IPS-18a (cell line): Measurements from ENCODE around the gene RAI1.

Experiments
- H3K27ac ChIP-seq: one replicate; pipeline ENCODE4 v1.5.1; 2013; ENCODE audit warnings: low read length
- H3K27me3 ChIP-seq: one replicate; pipeline ENCODE4 v1.6.1; 2013; ENCODE audit warnings: mild to moderate bottlenecking, low read length; ENCODE audit not compliant: control insufficient read depth, insufficient read depth
- H3K36me3 ChIP-seq: one replicate; pipeline ENCODE4 v1.6.1; 2013; ENCODE audit warnings: low read depth, low read length; ENCODE audit not compliant: control insufficient read depth
- H3K4me1 ChIP-seq: one replicate; pipeline ENCODE4 v1.6.1; 2013; ENCODE audit warnings: low read depth, low read length; ENCODE audit not compliant: control insufficient read depth
- H3K4me3 ChIP-seq: one replicate; pipeline ENCODE4 v1.5.1; 2013; ENCODE audit warnings: low read length
- H3K9ac ChIP-seq: one replicate; pipeline ENCODE4 v1.6.1; 2013; ENCODE audit warnings: mild to moderate bottlenecking, low read length, moderate library complexity
- H3K9me3 ChIP-seq: one replicate; pipeline ENCODE4 v1.6.1; 2013; ENCODE audit warnings: low read depth, low read length; ENCODE audit not compliant: control insufficient read depth

RAI1 gene

GRCh38 chr17:17845046-17845775 lies 164.0 kb downstream of the RAI1 start:
- no peak overlapping the region for H3K27ac ChIP-seq
- H3K4me3 ChIP-seq = no peak overlapping the region
- H3K27me3 ChIP-seq = no peaks in the 10 kb centered on the region
- H3K9me3 ChIP-seq = no peaks in the 10 kb centered on the region
- H3K9ac ChIP-seq = no peak overlapping the region
- H3K36me3 ChIP-seq = no peaks in the 10 kb centered on the region
- peaks cover 14% of the 10 kb centered on the region for H3K4me1 ChIP-seq

GRCh38 chr17:17846003-17846402 lies 164.7 kb downstream of the RAI1 start:
- no peak overlapping the region for H3K4me3 ChIP-seq
- no peaks in the 10 kb centered on the region for H3K9me3 ChIP-seq
- H3K27me3 ChIP-seq = no peaks in the 10 kb centered on the region
- peaks cover 14% of the 10 kb centered on the region for H3K4me1 ChIP-seq
- H3K9ac ChIP-seq = no peak overlapping the region
- H3K27ac ChIP-seq = no peak overlapping the region
- no peaks in the 10 kb centered on the region for H3K36me3 ChIP-seq

DNA sequence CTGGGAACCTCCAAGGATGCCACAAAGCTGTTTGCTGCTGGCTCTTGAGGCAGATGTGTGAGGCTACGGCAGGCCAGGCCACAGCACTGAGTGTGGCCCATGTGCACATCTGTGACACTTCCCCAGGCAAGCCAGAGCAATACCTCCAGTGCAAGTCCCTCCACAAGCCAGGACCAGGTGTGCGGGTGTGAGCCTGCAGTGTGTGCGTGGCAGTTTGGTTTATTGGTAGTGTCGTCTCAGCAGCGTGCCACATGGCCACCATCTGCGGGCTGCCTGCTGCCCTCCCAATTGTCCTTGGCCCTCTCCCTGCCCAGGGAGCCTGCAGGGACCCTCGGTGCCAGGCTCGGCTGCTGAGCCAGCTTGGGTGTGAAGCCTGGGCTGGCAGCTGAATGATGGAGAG lies 165.4 kb downstream of the RAI1 start:
- Histone ChIP-seq H3K27me3 (no peaks in the 10 kb centered on the region), H3K4me1 (peaks cover 14% of the 10 kb centered on the region), H3K9ac (no peak overlapping the region), H3K9me3 (no peaks in the 10 kb centered on the region), H3K36me3 (no peaks in the 10 kb centered on the region), H3K27ac (no peak overlapping the region), H3K4me3 (no peak overlapping the region)

GRCh38 chr17:17847118-17847689 lies 165.9 kb downstream of the RAI1 start:
- no peak overlapping the region for H3K9ac ChIP-seq
- H3K27me3 ChIP-seq = no peaks in the 10 kb centered on the region
- H3K9me3 ChIP-seq = no peaks in the 10 kb centered on the region
- no peak overlapping the region for H3K27ac ChIP-seq
- no peaks in the 10 kb centered on the region for H3K36me3 ChIP-seq
- H3K4me1 ChIP-seq = peaks cover 16% of the 10 kb centered on the region
- H3K4me3 ChIP-seq = no peak overlapping the region

- H3K9me3 ChIP-seq = no peaks in the 10 kb centered on the region
- no peaks in the 10 kb centered on the region for H3K36me3 ChIP-seq
- H3K4me1 ChIP-seq = peaks cover 16% of the 10 kb centered on the region
- H3K9ac ChIP-seq = no peak overlapping the region
- H3K27ac ChIP-seq = no peak overlapping the region
- no peak overlapping the region for H3K4me3 ChIP-seq
- no peaks in the 10 kb centered on the region for H3K27me3 ChIP-seq
Measured at GRCh38 chr17:17847726-17848125, 166.5 kb downstream of the RAI1 start.

DNA sequence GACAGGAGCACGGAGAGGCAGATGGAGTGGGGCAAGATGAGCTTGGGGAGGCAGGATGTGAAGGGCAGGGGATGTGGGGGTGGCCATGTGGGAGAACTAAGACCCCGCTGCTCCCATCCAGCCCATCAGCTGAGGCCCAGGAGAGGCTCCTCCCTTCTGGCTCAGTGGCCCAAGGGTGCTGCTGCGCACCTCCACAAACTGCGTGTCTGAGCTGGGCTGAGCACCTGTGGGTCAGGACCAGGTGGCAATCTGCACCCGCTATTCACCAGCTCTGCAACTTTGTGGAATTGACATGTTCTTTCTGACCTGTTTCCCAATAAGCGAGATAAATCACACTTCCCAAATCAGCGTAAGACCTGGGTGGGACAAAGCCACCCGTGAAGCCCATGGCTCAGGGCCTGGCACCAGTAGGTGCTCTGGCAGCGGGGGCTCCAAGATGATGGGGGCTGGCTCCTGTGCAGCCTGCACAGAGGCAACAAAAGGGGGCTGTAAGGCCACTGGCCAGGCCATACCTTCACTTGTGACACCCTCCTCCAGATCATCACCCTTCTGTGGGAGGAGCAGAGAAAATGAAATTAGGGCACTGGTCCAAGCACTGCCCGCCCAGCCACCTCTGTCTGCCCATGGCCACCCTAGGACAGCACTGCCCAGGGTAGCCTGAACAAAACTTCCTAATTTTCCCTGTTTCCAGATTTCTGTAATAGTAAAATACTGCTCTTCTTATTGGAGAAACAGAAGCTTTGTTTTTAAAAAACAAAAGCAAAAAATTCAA lies 167.2 kb downstream of the RAI1 start:
- no peak overlapping the region for H3K27ac ChIP-seq
- no peak overlapping the region for H3K9ac ChIP-seq
- no peak overlapping the region for H3K4me3 ChIP-seq
- no peaks in the 10 kb centered on the region for H3K27me3 ChIP-seq
- H3K4me1 ChIP-seq = peaks cover 16% of the 10 kb centered on the region
- no peaks in the 10 kb centered on the region for H3K36me3 ChIP-seq
- no peaks in the 10 kb centered on the region for H3K9me3 ChIP-seq

DNA sequence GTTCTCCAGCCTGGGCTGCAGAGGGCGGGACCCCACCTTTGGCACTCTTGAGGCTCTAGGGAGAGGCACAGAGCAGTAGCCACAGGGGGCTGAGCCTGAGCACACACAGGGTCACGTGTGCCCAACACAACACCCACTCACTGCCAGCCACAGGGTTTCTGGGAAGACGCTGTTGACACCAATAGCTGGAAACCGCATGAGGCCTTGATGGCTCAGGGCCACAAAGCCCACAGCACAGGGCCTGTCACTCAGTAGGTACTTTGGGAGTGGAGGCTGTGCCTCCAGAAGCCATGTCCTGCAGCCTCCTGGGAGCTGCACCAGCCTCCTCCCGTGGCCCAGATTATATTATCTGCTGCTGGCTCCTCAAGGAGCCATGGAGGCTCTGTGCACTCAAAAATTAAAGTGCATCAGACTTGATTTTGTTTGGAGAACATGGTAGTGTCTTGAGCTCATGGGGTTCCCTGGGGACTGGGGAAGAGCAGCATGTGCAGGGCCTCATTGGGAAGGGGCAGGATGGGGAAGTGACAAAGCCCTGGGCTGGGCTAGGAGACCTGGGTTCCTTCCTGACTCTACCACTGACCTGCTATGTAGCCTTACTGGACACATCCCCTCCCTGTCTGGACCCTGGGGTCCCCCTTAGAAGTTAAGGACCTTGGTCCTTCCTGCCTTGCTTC lies 168.0 kb downstream of the RAI1 start:
- H3K4me3 ChIP-seq = no peak overlapping the region
- no peaks in the 10 kb centered on the region for H3K36me3 ChIP-seq
- no peaks in the 10 kb centered on the region for H3K9me3 ChIP-seq
- H3K9ac ChIP-seq = no peak overlapping the region
- peaks cover 16% of the 10 kb centered on the region for H3K4me1 ChIP-seq
- H3K27me3 ChIP-seq = no peaks in the 10 kb centered on the region
- H3K27ac ChIP-seq = no peak overlapping the region

DNA sequence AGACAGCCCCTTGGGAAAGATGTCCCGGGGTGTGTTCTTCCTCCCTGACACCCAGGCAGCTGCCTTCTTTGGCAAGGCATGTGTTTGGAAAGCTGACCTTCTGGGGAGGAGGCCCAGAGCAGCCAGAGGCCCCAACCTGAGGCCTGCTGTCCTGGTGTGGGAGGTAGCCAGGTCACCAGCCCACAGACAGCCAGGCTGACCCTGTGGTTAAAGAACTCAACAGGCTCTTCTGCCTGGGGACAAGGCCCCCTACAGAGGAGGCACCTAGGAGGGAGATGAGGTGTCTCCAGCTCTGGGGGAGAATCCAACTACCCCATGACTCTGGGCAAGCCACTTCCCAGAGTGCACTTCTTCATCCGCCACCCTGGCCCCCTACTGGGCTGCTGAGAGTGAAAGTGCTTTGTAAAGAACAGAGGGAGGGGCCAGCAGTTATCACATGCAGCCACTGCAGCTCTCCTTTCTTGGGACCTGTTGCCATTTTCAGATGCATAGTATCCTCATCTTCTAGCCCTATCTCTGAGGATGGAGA lies 168.7 kb downstream of the RAI1 start:
- H3K27me3 ChIP-seq = no peaks in the 10 kb centered on the region
- no peak overlapping the region for H3K27ac ChIP-seq
- no peaks in the 10 kb centered on the region for H3K9me3 ChIP-seq
- H3K4me1 ChIP-seq = peaks cover 16% of the 10 kb centered on the region
- no peak overlapping the region for H3K4me3 ChIP-seq
- H3K36me3 ChIP-seq = no peaks in the 10 kb centered on the region
- H3K9ac ChIP-seq = no peak overlapping the region

DNA sequence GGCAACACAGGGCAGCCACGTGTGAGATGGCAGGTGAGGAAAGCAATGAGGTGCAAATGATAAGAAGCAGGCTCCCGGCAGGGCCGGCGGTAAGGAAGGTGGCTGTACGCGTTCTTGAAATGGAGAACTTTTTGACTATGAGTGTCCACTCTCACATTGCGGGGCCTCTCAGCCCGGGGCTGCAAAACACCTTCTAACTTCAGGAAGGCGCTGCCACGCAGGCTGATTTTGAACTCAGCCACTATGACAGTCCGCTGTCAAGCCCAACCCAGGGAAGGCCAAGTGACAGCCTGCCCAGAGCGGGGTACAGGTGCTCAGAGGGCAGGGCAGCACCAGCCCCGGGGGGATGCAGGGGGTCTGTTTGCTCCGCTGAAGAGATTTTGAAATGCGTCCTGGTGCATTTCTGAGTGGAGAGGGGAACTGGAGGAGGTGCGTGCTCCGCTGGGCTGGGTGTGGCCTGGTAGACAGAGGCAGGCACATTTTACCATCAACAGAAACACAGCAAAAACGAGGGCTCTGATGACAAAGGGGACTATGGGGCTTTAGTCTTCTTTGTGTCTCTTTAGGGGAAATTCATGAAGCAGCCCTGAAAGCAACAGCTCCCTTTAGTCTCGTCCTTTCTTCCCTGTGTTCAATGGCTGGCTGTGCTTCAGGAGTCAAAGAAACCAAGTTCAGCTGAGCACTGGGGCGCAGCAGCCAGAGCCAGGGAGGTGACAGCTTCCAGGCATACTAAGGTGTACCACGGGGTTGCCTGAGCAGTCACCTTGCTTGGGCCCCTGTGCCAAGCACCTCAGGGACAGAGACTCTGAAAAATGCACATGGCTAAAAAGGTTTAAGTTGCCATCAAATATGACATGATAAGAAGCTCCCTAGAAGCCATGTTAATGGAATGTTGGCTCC lies 170.1 kb downstream of the RAI1 start:
- Histone ChIP-seq H3K27me3 (no peaks in the 10 kb centered on the region), H3K4me3 (no peak overlapping the region), H3K27ac (no peak overlapping the region), H3K4me1 (peaks cover 16% of the 10 kb centered on the region), H3K36me3 (no peaks in the 10 kb centered on the region), H3K9ac (no peak overlapping the region), H3K9me3 (no peaks in the 10 kb centered on the region)

DNA sequence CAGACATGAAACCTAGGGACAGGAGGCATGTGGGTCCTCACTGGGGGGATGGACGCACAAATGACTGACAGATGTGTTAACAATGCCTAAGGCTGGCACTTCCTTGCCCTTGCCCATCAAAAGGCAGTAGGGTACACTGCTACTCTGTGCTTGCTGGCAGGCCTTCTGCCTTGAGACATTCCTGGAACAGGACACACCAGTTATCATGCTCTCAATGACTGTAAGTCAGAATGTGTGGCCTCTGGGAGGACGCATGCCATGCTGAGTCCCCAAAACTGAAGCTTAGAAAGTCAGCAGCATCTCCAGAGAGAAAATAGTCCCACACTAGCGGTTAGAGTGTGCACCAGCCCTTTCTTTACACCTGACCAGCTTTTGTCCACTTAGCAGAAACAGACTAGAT lies 171.7 kb downstream of the RAI1 start:
- H3K9ac ChIP-seq = no peak overlapping the region
- H3K4me1 ChIP-seq = peaks cover 16% of the 10 kb centered on the region
- H3K36me3 ChIP-seq = no peaks in the 10 kb centered on the region
- H3K27me3 ChIP-seq = no peaks in the 10 kb centered on the region
- H3K9me3 ChIP-seq = no peaks in the 10 kb centered on the region
- H3K27ac ChIP-seq = no peak overlapping the region
- no peak overlapping the region for H3K4me3 ChIP-seq
